Activated CD4-positive, alpha-beta T cell treated with anti-CD3 and anti-CD28 coated beads, Interleukin-10, Interleukin-2, amounts not matched to agents 100 ng/mL and 50 ng/mL, durations not matched to agents 16 hours and 8 hours (primary cell): Measurements from ENCODE around the gene LEMD3.

ENCODE experiments used
- DNase-seq: peaks from one replicate; pipeline ENCODE4 v3.0.0-alpha.2; 2020

Gene LEMD3

DNA sequence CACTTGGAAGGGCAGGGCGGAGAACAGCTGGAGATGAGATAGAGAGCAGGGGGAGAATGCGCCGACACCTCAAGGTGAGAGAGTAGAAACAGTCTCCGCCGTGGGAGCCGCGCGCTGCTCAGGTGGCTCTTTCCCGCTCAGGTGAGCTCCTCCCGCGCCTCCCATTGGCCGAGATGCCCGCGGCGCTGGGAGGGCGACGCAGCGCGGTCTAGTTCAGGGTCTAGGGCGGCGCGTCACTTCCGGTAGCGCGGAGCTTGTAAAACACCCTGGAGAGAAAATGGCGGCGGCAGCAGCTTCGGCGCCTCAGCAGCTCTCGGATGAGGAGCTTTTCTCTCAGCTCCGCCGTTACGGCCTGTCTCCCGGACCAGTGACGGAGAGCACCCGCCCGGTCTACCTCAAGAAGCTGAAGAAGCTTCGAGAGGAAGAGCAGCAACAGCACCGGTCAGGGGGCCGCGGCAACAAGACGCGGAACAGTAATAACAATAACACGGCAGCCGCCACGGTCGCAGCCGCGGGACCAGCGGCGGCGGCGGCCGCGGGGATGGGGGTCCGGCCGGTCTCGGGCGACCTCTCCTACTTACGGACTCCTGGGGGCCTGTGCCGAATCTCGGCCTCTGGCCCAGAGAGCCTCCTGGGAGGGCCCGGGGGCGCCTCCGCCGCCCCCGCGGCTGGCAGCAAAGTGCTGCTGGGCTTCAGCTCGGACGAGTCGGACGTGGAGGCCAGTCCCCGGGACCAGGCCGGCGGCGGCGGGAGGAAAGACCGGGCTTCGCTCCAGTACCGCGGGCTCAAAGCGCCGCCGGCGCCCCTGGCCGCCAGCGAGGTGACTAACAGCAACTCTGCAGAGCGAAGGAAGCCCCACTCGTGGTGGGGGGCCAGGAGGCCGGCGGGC is at the start of gene LEMD3:
TSS of gene LEMD3 (plus strand) at position 264 of the 889 bp plus-strand sequence. CDS start at position 278, 14 bp downstream.
- DNase-seq = peak; percentile 95

- DNase-seq = peak; percentile 25
Measured at GRCh38 chr12:65121049-65121955, 48.1 kb upstream of the LEMD3 start, which contains the start of gene WIF1. WIF1 (minus strand) TSS chr12:65121305; CDS start chr12:65121191, 114 bp downstream.

- DNase-seq = no peak
Measured at GRCh38 chr12:65121956-65122469, 47.4 kb upstream of the LEMD3 start.

GRCh38 chr12:65122703-65123102 is 46.7 kb upstream of the LEMD3 start:
- DNase-seq = no peak

DNA sequence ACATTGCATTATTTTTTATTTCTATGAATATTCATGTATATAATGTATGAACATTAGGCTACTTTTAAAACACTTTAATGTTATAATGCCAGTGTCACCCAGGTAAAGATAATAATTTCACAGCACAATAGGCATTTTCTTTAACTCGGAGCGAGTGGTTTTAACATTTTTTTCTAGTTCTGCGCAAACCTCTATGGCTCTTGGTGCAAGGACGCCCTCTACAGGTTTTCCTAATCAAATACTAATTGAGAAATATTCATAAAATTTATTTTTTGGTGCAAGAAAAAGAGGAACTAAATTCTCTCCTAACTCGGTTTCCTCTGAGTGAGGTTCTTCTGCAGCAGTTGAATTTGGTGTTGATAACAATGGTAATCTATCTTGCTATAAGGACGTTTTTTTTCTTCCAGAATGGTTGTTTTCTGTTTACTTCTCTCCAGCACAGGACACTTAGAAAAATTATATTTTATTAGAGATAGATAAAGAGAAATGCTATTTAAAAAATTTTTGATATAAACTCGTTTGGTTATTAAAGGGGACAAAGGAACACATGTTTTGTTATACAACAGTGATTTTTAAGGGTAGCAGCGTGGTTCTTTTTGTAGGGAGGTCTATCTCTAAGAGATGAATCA is 45.8 kb upstream of the LEMD3 start:
- DNase-seq = peak; percentile 45

GRCh38 chr12:65125247-65125646 is 44.1 kb upstream of the LEMD3 start:
- DNase-seq = no peak

GRCh38 chr12:65125975-65126374 is 43.4 kb upstream of the LEMD3 start:
- DNase-seq = no peak

GRCh38 chr12:65126482-65126881 is 42.9 kb upstream of the LEMD3 start:
- no peak for DNase-seq

- no peak for DNase-seq
Measured at GRCh38 chr12:65133879-65134278, 35.5 kb upstream of the LEMD3 start.

- no peak for DNase-seq
Measured at GRCh38 chr12:65139389-65139788, 30.0 kb upstream of the LEMD3 start.

- no peak for DNase-seq
Measured at GRCh38 chr12:65140738-65141137, 28.6 kb upstream of the LEMD3 start.

- DNase-seq = no peak
Measured at GRCh38 chr12:65147312-65147905, 22.0 kb upstream of the LEMD3 start.

DNA sequence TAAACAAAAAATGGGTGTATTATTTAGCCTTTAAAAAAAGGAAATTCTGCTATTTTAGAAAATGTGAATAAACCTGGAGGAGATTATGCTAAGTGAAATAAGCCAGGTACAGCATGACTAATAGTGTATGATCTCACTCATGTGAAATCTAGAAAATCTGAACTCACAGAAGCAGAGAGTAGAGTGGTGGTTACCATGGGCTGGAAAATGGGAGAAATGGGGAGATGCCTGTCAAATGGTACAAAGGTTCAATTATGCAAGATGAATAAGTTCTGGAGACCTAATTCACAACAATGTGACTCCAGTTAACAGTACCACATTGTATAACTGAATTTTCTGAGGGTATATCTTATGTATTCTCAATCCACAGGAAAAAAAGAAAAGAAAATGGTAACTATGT is 17.4 kb upstream of the LEMD3 start:
- no peak for DNase-seq

DNA sequence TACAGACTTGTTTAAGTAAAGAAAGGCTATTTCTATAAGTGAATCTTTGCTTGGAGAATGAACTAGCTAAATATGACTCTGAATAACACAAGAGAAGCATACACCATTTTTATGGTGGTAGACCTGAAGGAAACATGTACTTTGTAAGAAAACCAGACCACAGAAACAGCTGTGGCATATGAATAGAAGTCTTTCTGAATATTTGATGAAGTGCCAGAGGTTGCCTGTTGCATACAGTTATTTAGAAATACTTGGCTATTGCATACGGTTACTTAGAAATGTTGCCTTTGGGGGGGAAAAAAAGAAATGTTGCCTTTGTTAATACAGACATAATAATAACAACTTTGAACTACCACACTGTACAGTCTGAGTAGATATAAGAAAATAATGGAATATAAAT is 16.8 kb upstream of the LEMD3 start:
- no peak for DNase-seq

GRCh38 chr12:65155784-65156183 is 13.6 kb upstream of the LEMD3 start:
- peak; percentile 31 for DNase-seq

DNA sequence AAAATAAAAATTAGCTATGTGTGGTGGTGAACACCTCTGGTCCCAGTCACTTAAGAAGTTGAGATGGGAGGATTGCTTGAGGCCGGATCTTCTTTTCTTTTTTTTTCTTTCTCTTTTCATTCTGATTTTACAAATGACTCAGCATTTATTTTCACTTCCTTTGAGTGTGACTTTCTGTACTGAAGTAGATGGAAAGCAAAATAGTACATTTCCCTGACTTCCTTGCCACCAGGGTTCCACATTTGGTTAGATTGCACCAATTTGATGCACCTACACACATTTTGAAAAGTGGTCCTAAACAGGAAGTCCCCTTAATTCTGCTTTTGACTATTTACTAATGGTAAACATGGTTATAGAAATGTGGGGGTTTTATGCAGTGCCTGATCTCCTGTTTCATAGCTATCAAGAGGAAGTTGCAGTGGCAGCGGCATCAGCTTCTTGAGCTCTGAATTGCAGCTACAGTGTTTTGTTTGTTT is 13.0 kb upstream of the LEMD3 start:
- DNase-seq = peak; percentile 64

DNA sequence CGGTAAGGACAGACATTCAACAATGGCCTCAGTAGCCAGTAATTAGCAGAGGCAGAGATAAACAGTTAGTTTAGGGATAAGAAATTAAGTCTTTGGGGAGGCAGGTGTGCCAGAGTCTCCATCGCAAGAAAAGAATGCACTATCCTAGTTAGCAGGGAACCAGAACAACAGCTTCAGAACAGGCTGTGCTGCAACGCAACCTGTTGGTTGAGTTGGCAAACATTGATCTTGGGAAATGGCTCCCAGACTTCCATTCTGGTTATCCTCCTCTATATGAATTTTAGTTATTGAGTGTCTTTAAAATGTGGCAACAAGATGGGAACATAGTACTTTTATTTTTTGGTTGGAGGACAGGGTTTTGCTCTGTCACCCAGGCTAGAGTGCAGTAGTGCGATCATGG is 12.3 kb upstream of the LEMD3 start:
- no peak for DNase-seq

- DNase-seq = peak; percentile 14
Measured at GRCh38 chr12:65162609-65163008, 6.8 kb upstream of the LEMD3 start.

DNA sequence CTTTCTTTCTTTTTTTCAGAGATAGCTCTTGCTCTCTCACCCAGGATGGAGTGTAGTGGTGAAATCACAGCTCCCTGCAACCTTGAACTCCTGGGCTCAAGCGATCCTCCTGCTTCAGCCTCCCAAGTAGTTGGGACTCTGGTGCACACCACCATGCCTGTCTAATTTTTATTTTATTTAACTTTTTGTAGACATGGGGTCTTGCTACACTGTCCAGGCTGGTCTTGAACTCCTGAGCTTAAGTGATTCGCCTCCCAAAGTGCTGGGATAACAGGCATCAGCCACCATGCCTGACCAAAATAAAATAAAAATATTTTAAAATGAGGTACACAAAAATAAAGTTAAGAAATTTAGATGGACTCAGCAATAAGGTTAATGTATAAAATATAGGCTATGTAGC is 5.1 kb upstream of the LEMD3 start:
- DNase-seq = no peak

DNA sequence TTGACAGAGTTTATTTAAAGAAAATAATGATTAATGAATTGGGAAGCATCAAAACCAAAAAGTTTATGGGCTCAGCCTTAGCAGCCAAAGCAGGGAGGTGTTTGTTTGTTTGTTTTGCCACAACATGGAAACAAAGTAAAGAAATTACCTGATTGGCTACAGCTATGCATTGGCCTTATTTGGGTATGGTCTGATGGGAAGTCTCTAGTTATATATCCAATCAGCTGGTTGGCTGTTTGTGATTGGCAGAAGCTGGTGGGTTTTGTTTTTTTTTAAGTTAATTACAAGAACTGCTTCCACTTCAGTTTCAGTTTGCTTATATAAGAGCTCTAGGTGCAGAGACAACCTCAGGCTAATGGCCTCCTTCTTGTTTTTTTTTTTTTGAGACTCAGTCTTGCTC is 4.6 kb upstream of the LEMD3 start:
- DNase-seq = no peak

GRCh38 chr12:65168681-65169319 is 583 bp upstream of the LEMD3 start:
- DNase-seq = no peak
